GM21528 (cell line): ENCODE measurements around the gene BABAM2.
"Not testable (repeated sequence)": the region's sequence is repeated elsewhere in the genome, so short reads cannot be mapped to it uniquely, and the experiment has no call there.

Experiments used
- ATAC-seq: cut with Tn5 transposase; IDR thresholded peaks from one replicate; pipeline ENCODE4 v1.9.1; 2021; ENCODE audit warnings: mild to moderate bottlenecking, moderate library complexity; ENCODE audit not compliant: unreplicated experiment, low FRiP score

BABAM2 gene

GRCh38 chr2:28319118-28320008 is 428.8 kb downstream of the BABAM2 start:
- no peak for ATAC-seq

GRCh38 chr2:28320009-28320365 is 429.5 kb downstream of the BABAM2 start:
- no peak for ATAC-seq

- no peak for ATAC-seq
These were observed 429.8 kb downstream of the BABAM2 start for GRCh38 chr2:28320371-28320770.

GRCh38 chr2:28321426-28321825 is 430.9 kb downstream of the BABAM2 start:
- ATAC-seq = no peak

GRCh38 chr2:28322051-28322450 is 431.5 kb downstream of the BABAM2 start:
- no peak for ATAC-seq

- ATAC-seq = no peak
These were observed 431.9 kb downstream of the BABAM2 start for GRCh38 chr2:28322456-28322855.

GRCh38 chr2:28322981-28323396 is 432.5 kb downstream of the BABAM2 start:
- no peak for ATAC-seq

GRCh38 chr2:28325173-28325566 is 434.6 kb downstream of the BABAM2 start:
- no peak for ATAC-seq

- ATAC-seq = no peak
These were observed 435.3 kb downstream of the BABAM2 start for GRCh38 chr2:28325567-28326468.

GRCh38 chr2:28326469-28326805 is 435.9 kb downstream of the BABAM2 start:
- no peak for ATAC-seq

GRCh38 chr2:28326881-28327505 is 436.5 kb downstream of the BABAM2 start:
- ATAC-seq = no peak

- no peak for ATAC-seq
These were observed 437.0 kb downstream of the BABAM2 start for GRCh38 chr2:28327581-28327955.

GRCh38 chr2:28327956-28328922 is 437.7 kb downstream of the BABAM2 start:
- ATAC-seq = no peak

GRCh38 chr2:28329184-28329583 is 438.7 kb downstream of the BABAM2 start:
- ATAC-seq = no peak

GRCh38 chr2:28330722-28331121 is 440.2 kb downstream of the BABAM2 start:
- not testable (repeated sequence) for ATAC-seq

- not testable (repeated sequence) for ATAC-seq
These were observed 441.3 kb downstream of the BABAM2 start for GRCh38 chr2:28331797-28332196.

- no peak for ATAC-seq
These were observed 442.2 kb downstream of the BABAM2 start for GRCh38 chr2:28332696-28333095.

GRCh38 chr2:28333606-28334526 is 443.3 kb downstream of the BABAM2 start:
- no peak for ATAC-seq

GRCh38 chr2:28334527-28334894 is 444.0 kb downstream of the BABAM2 start:
- ATAC-seq = no peak
